Sigmoid colon (tissue), 4 donors: ENCODE data around the gene ODAD2.

Experiments used
- POLR2A ChIP-seq, 2 donors: fragments of 450-650 bp; IDR thresholded peaks; one replicate each; pipeline ENCODE4 v1.6.1; 2016; ENCODE audit warnings: antibody characterized with exemption in 2 of 2, mild to moderate bottlenecking in 2 of 2, moderate library complexity in 2 of 2
- POLR2AphosphoS5 ChIP-seq, 4 donors: sonication (generic); formaldehyde crosslinking; IDR thresholded peaks; one replicate each; pipeline ENCODE4 v1.6.1; 2017; ENCODE audit warnings: antibody characterized with exemption in 4 of 4
- TF ChIP-seq, protein P1 (sequence below), 4 experiments: fragments of 450-650 bp in 3 of 4; fragments of 200-600 bp in 1 of 4; IDR thresholded peaks; one replicate each; pipeline ENCODE4 v1.5.1; 2016 to 2019; ENCODE audit warnings: antibody characterized with exemption in 4 of 4, mild to moderate bottlenecking in 3 of 4, moderate library complexity in 2 of 4

GRCh38 chr10:27949528-27950241 lies 49.2 kb downstream of the ODAD2 start:
- TF ChIP-seq POLR2A (IDR thresholded peaks at IDR 0.05) (no peak), POLR2AphosphoS5 (IDR thresholded peaks at IDR 0.05) (no peak)
- TF ChIP-seq, protein P1, sequence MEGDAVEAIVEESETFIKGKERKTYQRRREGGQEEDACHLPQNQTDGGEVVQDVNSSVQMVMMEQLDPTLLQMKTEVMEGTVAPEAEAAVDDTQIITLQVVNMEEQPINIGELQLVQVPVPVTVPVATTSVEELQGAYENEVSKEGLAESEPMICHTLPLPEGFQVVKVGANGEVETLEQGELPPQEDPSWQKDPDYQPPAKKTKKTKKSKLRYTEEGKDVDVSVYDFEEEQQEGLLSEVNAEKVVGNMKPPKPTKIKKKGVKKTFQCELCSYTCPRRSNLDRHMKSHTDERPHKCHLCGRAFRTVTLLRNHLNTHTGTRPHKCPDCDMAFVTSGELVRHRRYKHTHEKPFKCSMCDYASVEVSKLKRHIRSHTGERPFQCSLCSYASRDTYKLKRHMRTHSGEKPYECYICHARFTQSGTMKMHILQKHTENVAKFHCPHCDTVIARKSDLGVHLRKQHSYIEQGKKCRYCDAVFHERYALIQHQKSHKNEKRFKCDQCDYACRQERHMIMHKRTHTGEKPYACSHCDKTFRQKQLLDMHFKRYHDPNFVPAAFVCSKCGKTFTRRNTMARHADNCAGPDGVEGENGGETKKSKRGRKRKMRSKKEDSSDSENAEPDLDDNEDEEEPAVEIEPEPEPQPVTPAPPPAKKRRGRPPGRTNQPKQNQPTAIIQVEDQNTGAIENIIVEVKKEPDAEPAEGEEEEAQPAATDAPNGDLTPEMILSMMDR (IDR thresholded peaks at IDR 0.05) = no peak
